Measurements from ENCODE around the gene GFAP. TPM values are rescaled to one million over a fixed set of nuclear protein-coding genes. Genes with fewer than 3 reads are reported as not detected.

GFAP gene
- total RNA-seq, 3 donors from 2014 or later, result not detected

DNA sequence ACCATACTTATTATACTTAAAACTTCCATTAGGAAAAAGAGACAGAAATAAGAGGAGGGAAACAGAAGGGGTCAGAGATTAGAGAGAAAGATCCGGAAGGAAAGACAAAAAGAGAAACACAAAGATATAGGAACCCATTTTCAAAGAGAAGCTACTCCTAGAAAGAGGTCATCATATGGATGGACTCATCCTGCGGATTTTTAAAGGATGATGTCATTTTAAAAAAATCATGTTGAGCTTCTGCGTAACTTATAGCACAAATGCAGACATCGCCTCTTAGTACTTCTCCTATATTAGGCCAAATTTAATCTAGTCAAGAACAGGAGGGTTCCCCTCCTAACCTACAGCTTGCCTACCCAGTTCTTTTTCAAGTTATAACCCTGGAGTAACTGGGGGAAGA, 34.2 kb downstream of the GFAP start:
- Mint-ChIP-seq H3K4me3 (no peak overlapping the region), H3K9me3 (no peaks in the 10 kb centered on the region), H3K36me3 (ENCODE audit: insufficient read depth) (peaks cover 50% of the 10 kb centered on the region), H3K27me3 (ENCODE audit: low read depth) (no peaks in the 10 kb centered on the region), H3K4me1 (ENCODE audit: low read depth) (peaks cover 2% of the 10 kb centered on the region)
- DNase-seq (no peak), ATAC-seq (no peak)

DNA sequence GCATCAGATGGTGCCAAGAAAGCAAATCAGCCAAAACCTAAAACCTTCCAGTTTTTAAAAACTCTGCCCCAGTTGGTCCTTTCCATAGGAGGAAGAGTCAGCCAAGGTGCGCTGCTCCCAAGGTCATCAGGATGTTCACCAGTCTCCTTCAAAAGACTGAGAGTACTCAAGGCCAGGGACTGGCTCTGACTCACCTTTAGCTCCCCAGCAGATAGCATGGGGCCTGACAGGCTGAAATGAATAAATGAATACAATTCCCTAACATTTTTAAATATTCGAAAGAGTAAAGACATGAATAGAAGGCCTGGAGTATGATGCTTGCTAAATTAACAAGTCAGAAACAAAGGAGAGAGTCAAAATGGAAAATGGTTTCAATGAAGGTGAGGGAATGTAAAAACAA, 35.2 kb downstream of the GFAP start:
- ATAC-seq, result no peak
- peaks cover 50% of the 10 kb centered on the region for H3K36me3 Mint-ChIP-seq (ENCODE audit: insufficient read depth)
- no peaks in the 10 kb centered on the region for H3K9me3 Mint-ChIP-seq

DNA sequence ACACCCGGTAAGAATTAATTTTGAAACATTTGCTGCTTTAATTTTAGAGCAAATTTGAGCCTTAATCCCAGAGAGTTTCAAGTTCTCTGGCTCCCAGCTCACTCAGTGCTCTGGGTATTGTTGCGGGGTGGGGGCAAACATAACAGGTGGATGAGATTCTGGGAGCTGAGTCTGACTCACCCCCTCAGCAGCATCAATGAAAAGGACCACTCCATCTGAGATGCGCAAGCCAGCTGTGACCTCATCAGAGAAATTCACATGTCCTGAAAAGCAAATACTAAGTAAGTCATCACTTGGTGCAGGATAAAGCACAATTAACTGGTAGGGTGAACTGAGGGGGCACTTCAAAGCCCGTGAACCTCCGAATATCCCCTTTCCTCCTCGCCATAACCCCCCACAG, 35.9 kb downstream of the GFAP start:
- peaks cover 48% of the 10 kb centered on the region for H3K36me3 Mint-ChIP-seq (ENCODE audit: insufficient read depth)
- no peak for ATAC-seq
- peaks cover 2% of the 10 kb centered on the region for H3K4me1 Mint-ChIP-seq (ENCODE audit: low read depth)
- H3K4me3 Mint-ChIP-seq, result no peak overlapping the region
- DNase-seq, result no peak
- H3K9me3 Mint-ChIP-seq, result no peaks in the 10 kb centered on the region
- H3K27me3 Mint-ChIP-seq (ENCODE audit: low read depth), result no peaks in the 10 kb centered on the region

More for the DNA sequence above, 35.2 kb downstream of the GFAP start:
- H3K4me3 Mint-ChIP-seq, result no peak overlapping the region
- no peaks in the 10 kb centered on the region for H3K27me3 Mint-ChIP-seq (ENCODE audit: low read depth)
- DNase-seq, result no peak
- peaks cover 2% of the 10 kb centered on the region for H3K4me1 Mint-ChIP-seq (ENCODE audit: low read depth)

DNA sequence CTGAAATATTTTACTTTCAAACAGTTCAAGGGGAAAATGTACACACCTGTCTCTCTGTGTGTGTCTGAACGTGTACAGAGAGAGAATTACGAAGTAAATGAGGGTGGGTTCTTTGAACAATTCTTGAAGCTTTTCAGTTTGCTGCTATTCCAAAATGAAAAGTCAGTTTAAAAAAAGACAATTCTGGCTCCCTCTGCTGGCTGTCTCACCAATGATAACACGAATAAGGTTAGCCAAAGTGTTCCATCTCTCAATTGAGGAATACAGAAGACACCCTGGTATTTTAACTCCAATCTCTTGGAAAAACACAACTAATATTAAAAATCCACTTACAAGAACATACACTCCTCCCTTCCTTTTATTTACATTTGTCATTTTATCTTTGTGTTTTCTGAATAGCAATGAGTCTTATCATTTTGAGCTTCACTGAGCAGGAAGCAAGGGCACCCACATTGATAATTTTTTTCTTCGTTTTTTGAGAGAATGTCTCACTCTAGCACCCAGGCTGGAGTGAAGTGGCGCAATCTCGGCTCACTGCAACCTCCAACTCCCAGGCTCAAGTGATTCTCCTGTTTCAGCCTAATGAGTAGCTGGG, 36.6 kb downstream of the GFAP start:
- Mint-ChIP-seq H3K4me1 (ENCODE audit: low read depth) (peaks cover 2% of the 10 kb centered on the region), H3K27me3 (ENCODE audit: low read depth) (no peaks in the 10 kb centered on the region), H3K36me3 (ENCODE audit: insufficient read depth) (peaks cover 49% of the 10 kb centered on the region), H3K9me3 (no peaks in the 10 kb centered on the region), H3K4me3 (no peak overlapping the region)
- DNase-seq (no peak), ATAC-seq (no peak)

DNA sequence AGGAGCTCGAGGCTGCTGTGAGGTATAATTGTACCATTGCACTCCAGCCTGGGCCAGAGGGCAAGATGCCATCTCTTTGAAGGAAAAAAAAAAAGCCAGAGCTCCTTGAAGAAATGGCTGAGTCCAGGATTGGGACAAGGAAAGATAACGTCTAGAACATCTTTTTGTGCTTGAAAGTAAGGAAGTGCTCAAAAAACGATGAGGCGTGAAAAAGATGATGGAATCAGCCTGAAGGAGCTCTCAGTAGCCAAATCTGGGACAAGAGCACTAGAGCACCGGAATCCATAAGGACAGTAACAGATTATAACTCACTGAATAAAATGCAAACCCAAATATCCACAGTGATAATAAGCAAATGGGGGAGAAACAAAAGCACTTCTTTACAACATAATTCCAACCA, 38.2 kb downstream of the GFAP start:
- no peak for DNase-seq
- Mint-ChIP-seq H3K27me3 (ENCODE audit: low read depth) (no peaks in the 10 kb centered on the region), H3K36me3 (ENCODE audit: insufficient read depth) (peaks cover 40% of the 10 kb centered on the region), H3K9me3 (no peaks in the 10 kb centered on the region), H3K4me3 (no peak overlapping the region), H3K4me1 (ENCODE audit: low read depth) (peaks cover 2% of the 10 kb centered on the region)
- no peak for ATAC-seq

DNA sequence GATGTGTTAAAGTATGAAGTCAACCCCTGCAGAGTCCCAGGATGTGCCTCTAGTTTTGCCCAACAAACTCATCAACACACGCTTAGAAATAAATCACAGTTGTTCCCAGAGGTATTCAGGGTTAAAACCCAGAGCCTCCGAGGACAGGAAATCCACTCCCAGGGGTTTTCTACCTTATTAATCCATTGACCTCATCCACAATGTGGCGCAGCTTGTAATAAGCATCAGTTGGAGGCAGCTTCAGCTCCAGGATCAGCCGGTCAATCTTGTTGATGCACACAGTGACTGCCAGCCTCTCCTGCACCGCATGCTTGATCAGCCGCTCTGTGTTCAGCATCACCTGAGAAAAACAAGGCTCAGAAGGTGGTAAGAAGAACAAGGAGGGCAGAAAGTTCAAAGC, 39.5 kb downstream of the GFAP start:
- Mint-ChIP-seq H3K4me1 (ENCODE audit: low read depth) (peaks cover 2% of the 10 kb centered on the region), H3K27me3 (ENCODE audit: low read depth) (no peaks in the 10 kb centered on the region), H3K4me3 (no peak overlapping the region), H3K9me3 (no peaks in the 10 kb centered on the region), H3K36me3 (ENCODE audit: insufficient read depth) (peaks cover 45% of the 10 kb centered on the region)
- ATAC-seq, result no peak
- DNase-seq, result no peak

DNA sequence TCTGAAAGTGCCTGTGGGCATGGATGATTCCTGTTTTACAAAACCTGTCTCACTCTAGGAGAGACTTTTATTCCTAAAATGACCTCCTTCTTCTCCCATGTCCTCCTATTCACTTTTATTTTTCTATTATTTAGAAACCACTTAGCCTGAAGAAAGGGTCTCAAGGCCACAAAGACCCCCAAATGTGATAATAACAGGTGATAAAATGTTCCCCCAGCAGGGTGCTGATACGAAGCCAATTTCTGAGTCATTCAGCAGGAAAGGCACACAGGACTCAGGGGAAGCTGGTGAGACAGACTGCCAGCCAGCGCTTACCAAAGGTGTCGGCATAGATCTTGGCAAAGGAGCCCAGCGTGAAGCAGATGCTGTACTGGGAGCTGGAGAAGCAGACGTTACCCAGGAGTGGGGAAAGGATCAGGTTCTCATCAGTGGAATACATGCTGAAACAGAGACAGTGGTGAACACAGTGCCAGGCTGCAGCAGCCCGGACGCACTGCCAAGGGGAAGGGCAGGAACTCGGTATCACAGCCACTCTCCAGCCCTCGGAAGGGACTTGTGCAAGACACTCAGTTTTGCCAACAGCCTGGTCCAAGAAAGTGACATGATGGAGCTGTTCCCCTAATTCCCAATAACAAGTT, 43.0 kb downstream of the GFAP start:
- no peak for ATAC-seq
- H3K4me3 Mint-ChIP-seq, result no peak overlapping the region
- H3K4me1 Mint-ChIP-seq (ENCODE audit: low read depth), result no peaks in the 10 kb centered on the region
- H3K36me3 Mint-ChIP-seq (ENCODE audit: insufficient read depth), result peaks cover 46% of the 10 kb centered on the region
- no peak for DNase-seq
- no peaks in the 10 kb centered on the region for H3K9me3 Mint-ChIP-seq
- H3K27me3 Mint-ChIP-seq (ENCODE audit: low read depth), result no peaks in the 10 kb centered on the region

DNA sequence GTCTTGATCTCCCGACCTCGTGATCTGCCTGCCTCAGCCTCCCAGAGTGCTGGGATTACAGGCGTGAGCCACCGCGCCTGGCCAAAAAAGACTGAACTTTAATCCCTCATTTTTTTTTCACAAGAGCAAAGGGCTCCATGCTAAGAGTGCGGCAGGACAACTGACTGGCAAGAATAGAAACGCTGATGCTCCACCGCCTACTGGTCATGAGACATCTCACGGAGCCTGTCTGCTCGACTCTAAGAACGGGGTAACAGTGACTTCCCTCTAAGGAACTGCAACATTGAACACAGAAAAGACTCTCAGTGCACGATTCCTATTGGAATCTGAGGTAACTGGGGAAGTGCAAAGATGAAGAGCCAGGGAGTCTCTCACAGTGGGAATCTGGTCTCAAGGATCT, 43.7 kb downstream of the GFAP start:
- no peaks in the 10 kb centered on the region for H3K9me3 Mint-ChIP-seq
- peaks cover 43% of the 10 kb centered on the region for H3K36me3 Mint-ChIP-seq (ENCODE audit: insufficient read depth)
- no peaks in the 10 kb centered on the region for H3K4me1 Mint-ChIP-seq (ENCODE audit: low read depth)
- H3K27me3 Mint-ChIP-seq (ENCODE audit: low read depth), result no peaks in the 10 kb centered on the region
- no peak for DNase-seq
- H3K4me3 Mint-ChIP-seq, result no peak overlapping the region
- ATAC-seq, result no peak

DNA sequence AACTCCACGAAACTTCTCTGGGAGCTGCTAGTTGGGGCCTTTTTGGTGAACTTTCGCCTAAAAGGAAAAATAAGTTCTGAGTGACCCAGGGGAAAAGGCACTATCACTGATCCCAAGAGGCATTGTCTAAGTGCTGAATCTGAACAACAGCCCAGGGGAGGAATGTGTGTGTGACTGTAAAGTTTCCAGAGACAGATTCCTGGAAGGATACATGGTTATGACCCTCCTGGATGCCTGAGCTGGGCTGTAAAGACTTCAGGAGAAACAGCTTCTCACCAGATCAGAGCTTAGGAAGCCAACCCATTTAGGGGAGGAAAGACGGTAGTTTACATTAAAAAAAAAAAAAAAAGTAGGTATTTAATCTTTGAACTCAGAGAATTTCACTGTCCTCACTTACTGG, 47.5 kb downstream of the GFAP start:
- Mint-ChIP-seq H3K4me1 (ENCODE audit: low read depth) (no peaks in the 10 kb centered on the region), H3K36me3 (ENCODE audit: insufficient read depth) (peaks cover 56% of the 10 kb centered on the region), H3K27me3 (ENCODE audit: low read depth) (no peaks in the 10 kb centered on the region), H3K4me3 (no peak overlapping the region), H3K9me3 (no peaks in the 10 kb centered on the region)
- DNase-seq (no peak), ATAC-seq (no peak)

DNA sequence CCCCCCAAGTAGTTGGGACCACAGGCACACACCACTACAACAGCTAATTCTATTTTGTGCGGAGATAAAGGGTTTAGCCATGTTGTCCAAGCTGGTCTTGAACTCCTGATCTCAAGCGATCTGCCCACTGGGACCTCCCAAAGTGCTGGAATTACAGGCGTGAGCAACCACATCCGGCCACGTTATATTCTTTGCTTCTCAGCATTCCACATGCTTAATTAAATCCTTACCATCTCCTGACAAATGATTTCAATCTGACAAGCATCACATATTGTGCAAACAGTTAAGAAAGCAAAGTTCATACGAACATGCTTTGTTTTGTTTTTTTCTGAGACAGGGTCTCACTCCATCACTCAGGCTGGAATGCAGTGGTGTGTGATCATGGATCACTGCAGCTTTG, 49.4 kb downstream of the GFAP start:
- H3K9me3 Mint-ChIP-seq, result no peaks in the 10 kb centered on the region
- no peaks in the 10 kb centered on the region for H3K4me1 Mint-ChIP-seq (ENCODE audit: low read depth)
- no peaks in the 10 kb centered on the region for H3K27me3 Mint-ChIP-seq (ENCODE audit: low read depth)
- DNase-seq (no peak), ATAC-seq (no peak)
- H3K36me3 Mint-ChIP-seq (ENCODE audit: insufficient read depth), result peaks cover 48% of the 10 kb centered on the region
- no peak overlapping the region for H3K4me3 Mint-ChIP-seq

DNA sequence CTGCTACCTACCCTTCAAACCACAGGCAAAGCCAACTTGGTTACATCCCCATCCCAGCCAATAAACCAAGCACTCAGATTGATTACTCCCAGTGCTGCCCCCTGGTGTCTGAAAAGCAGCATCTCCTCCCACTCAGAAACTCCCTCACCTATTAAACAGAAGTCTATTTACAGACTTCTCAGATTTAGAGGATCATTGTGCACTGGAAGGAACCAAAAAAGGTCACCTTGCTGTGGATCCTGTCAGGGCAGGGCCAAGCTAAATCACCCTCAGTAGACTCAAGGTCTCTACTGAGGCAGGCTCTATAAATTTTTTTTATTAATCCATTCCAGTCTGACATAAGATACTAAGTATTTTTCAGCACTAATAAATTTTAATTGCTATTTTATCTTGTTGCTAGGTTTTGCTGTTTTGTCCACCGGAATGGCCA, 50.1 kb downstream of the GFAP start:
- Mint-ChIP-seq H3K4me1 (ENCODE audit: low read depth) (no peaks in the 10 kb centered on the region), H3K4me3 (no peak overlapping the region), H3K27me3 (ENCODE audit: low read depth) (no peaks in the 10 kb centered on the region), H3K9me3 (no peaks in the 10 kb centered on the region), H3K36me3 (ENCODE audit: insufficient read depth) (peaks cover 49% of the 10 kb centered on the region)
- DNase-seq (peak; percentile 64), ATAC-seq (peak; percentile 73 to 79)

DNA sequence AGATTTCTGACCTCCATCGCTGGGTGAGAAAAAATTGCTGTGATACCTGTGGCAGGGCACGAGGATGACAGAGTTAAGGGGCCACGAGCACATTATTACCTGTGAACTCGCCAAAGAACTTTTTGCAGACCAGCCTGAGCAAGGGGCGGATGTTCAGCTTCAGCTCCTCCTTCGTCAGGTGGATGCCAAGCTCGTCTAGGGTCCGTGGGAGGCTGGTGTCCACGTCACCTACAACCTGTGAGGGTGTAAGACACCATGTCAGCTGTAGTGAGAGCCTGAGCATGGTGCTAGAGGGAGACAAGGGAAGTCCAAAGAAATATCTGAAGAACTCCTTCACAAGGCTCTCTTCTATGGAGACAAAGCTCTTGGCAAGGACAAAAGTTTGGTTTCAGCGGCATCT, 50.5 kb downstream of the GFAP start:
- DNase-seq (no peak), ATAC-seq (peak in 1 of 2 donors; percentile 16)
- Mint-ChIP-seq H3K36me3 (ENCODE audit: insufficient read depth) (peaks cover 48% of the 10 kb centered on the region), H3K9me3 (no peaks in the 10 kb centered on the region), H3K27me3 (ENCODE audit: low read depth) (no peaks in the 10 kb centered on the region), H3K4me1 (ENCODE audit: low read depth) (no peaks in the 10 kb centered on the region), H3K4me3 (no peak overlapping the region)

DNA sequence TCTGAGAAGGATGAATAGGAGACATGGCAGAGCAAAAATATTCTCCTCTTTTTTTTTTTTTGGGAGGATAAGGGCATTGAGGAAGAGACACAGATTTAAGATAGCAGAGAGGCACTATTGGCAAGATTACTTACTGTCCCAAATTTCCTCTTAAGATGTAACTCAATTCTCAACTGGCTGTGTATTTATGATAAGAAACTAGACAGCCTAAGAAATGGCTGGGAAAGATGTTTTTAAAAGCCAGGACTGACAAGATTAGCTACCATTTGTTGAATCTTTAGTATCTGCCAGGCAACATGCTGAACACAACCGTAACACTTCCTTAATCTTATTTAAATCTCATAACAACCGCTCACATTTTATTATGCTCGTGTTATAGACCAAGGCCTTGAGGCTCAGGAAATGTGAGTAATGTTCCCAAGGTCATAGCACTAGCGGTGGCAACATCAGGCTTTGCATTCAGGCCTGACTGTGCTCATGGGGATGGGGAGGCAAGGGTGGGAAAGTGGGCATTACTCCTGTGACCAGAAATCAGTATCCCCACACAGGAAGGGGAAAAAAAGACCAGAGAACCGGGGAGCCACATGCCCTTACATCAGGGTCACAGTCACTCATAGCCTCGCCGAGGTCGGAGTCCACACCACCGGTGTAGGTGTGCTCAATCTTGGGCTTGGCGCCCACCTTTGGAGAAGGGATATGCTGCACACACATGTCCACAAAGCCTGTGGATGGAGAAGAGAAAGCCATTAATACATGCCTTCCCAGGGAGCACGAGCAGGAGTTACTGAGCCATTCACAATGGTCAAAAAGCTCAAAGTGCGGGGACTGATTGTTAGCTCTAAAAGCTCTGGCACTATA, 52.0 kb downstream of the GFAP start:
- H3K9me3 Mint-ChIP-seq, result no peaks in the 10 kb centered on the region
- H3K36me3 Mint-ChIP-seq (ENCODE audit: insufficient read depth), result peaks cover 49% of the 10 kb centered on the region
- H3K27me3 Mint-ChIP-seq (ENCODE audit: low read depth), result no peaks in the 10 kb centered on the region
- no peak overlapping the region for H3K4me3 Mint-ChIP-seq
- DNase-seq (no peak), ATAC-seq (no peak)
- no peaks in the 10 kb centered on the region for H3K4me1 Mint-ChIP-seq (ENCODE audit: low read depth)

DNA sequence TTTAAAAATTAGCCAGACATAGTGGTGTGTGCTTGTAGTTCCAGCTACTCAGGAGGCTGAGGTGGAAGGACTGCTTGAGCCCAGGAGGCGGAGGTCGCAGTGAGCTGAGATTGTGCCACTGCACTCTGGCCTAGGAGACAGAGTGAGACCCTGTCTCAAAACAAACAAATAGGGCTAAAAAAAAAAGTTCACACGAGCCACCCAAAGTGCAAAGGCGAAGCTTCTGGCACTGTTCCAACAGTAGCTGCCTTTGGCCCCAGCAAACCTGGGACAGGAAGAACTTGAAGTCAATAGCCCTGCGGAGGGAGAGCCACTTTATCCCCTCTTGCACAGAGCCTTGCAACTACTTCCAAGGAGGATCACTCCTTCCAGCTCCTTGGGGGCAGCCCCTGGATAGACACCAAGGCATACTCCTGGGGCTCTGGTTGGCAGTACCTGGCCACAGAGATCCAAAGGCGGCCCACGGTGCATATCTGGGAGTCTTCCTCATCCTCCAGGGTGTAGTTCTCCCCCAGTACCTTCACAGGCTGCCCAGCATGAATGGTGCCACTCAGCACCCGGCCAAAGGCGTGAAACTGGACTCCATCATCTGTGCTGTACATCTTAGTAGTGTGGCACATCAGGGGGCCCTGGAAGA, 52.9 kb downstream of the GFAP start:
- Mint-ChIP-seq H3K36me3 (ENCODE audit: insufficient read depth) (peaks cover 47% of the 10 kb centered on the region), H3K4me1 (ENCODE audit: low read depth) (no peaks in the 10 kb centered on the region), H3K27me3 (ENCODE audit: low read depth) (no peaks in the 10 kb centered on the region), H3K9me3 (no peaks in the 10 kb centered on the region), H3K4me3 (no peak overlapping the region)
- no peak for ATAC-seq
- DNase-seq, result no peak
